ENCODE measurements around the gene PAOX. TPM values are rescaled to one million over a fixed set of nuclear protein-coding genes. Genes with fewer than 3 reads are reported as not detected.

The PAOX gene
- total and polyA plus RNA-seq, 2 of the 4 experiments (the other 2 are of a cell fraction) = 3.8 to 4.5 TPM

- H3K4me2 ChIP-seq (ENCODE audit: low read depth, low read length) = no peak overlapping the region
- H3K18ac ChIP-seq (ENCODE audit: low read depth, low read length) = no peak overlapping the region
- WGBS, 2 experiments (ENCODE audit: extremely low coverage in 2 of 2, insufficient read length in 1 of 2) = 32% methylated on average over 3 of the region's 16 CpGs; no CpG with 5 or more reads in 1 of the 2 experiments
- H2BK5ac ChIP-seq (ENCODE audit: low read depth, low read length, poor library complexity, severe bottlenecking) = no peak overlapping the region
- H4K20me1 ChIP-seq (ENCODE audit: insufficient read depth, low read length) = peaks cover 3% of the 10 kb centered on the region; the same call in 1 of the 2 replicates
- H3K9ac ChIP-seq (ENCODE audit: low read depth, low read length) = no peak overlapping the region
- no peaks in the 10 kb centered on the region for H3K36me3 ChIP-seq (ENCODE audit: control insufficient read depth, insufficient read depth, low read length)
- H3K9me1 ChIP-seq (ENCODE audit: insufficient read depth, low read length) = 0 out of 2 replicates have a peak, but pooled peaks cover 5% of the 10 kb centered on the region
- H4K8ac ChIP-seq (ENCODE audit: low read depth in 2 of 2, low read length in 2 of 2) = no peak overlapping the region
- ChIA-PET POLR2A (ENCODE audit: unreplicated experiment) (no interaction called here), CTCF (no interaction called here)
- H3K4ac ChIP-seq (ENCODE audit: low read depth, low read length) = no peak overlapping the region
- H3K56ac ChIP-seq (ENCODE audit: extremely low read depth, insufficient read depth, low read length) = no peak overlapping the region
- no peak overlapping the region for H3K14ac ChIP-seq (replicated peaks; ENCODE audit: low read depth, low read length)
- no peak overlapping the region for H2BK120ac ChIP-seq (ENCODE audit: low read depth, low read length)
- no peaks in the 10 kb centered on the region for H3K4me1 ChIP-seq (ENCODE audit: control insufficient read depth, insufficient read depth, low read length)
- H2BK15ac ChIP-seq (ENCODE audit: low read depth, low read length) = no peak overlapping the region
- no TSS peak for BruUV-seq (replicated peaks)
- H4K5ac ChIP-seq (ENCODE audit: low read depth, low read length) = no peak overlapping the region
- peaks cover 16% of the 10 kb centered on the region for H3K27me3 ChIP-seq (ENCODE audit: control insufficient read depth, insufficient read depth, low read length)
- no peaks in the 10 kb centered on the region for H3K79me1 ChIP-seq (ENCODE audit: low read depth in 1 of 2, low read length in 2 of 2)
- H3K9me3 ChIP-seq (ENCODE audit: control insufficient read depth, insufficient read depth, low read length) = no peaks in the 10 kb centered on the region
- DNase-seq (no peak), ATAC-seq (ENCODE audit: low read depth) (no peak)
- H3K4me3 ChIP-seq (ENCODE audit: insufficient read depth, low read depth, low read length) = no peak overlapping the region
- H2AFZ ChIP-seq (replicated peaks; ENCODE audit: low read length, poor library complexity) = no peak overlapping the region
- intact Hi-C loops (cut with micrococcal nuclease) (no loop called here), dilution Hi-C loops (cut with HindIII; ENCODE audit: low sequenced_read_pairs, unreplicated experiment) (no loop called here), in situ Hi-C loops (cut with MboI; ENCODE audit: low sequenced_read_pairs) (no loop called here)
- no peak overlapping the region for H2AK9ac ChIP-seq (replicated peaks; ENCODE audit: low read depth, low read length, poor library complexity)
- no peak overlapping the region for H2AK5ac ChIP-seq (ENCODE audit: low read depth, low read length)
- H2BK20ac ChIP-seq (ENCODE audit: low read depth, low read length) = no peak overlapping the region
- TF ChIP-seq CHD1 (IDR thresholded peaks at IDR 0.05; ENCODE audit: low read depth, low read length) = no peak
- no peak for TF ChIP-seq FOS (IDR thresholded peaks at IDR 0.05; ENCODE audit: low read depth, low read length)
- TF ChIP-seq MXI1 (IDR thresholded peaks at IDR 0.05; ENCODE audit: borderline replicate concordance, low read depth, low read length) = no peak
- no peak overlapping the region for H3K27ac ChIP-seq (ENCODE audit: insufficient read depth, low read length)
- no peak overlapping the region for H3K23ac ChIP-seq (ENCODE audit: low read depth, low read length)
- H4K91ac ChIP-seq (ENCODE audit: insufficient read depth, low read depth, low read length) = no peak overlapping the region
Observed at GRCh38 chr10:133347710-133348517, 31.1 kb upstream of the PAOX start.
